Fibroblast of lung (primary cell): ENCODE data around the gene HOXA7. TPM values are rescaled to one million over a fixed set of nuclear protein-coding genes. Genes with fewer than 3 reads are reported as not detected.

ENCODE experiments used
- DNase-seq, 2 donors: peaks; one replicate each; pipeline versions ENCODE4 v3.0.0 to v3.0.0-alpha.2; 2010; ENCODE audit warnings: low read depth in 2 of 2
- H2AFZ ChIP-seq: 2 replicates; pipeline ENCODE4 v1.5.1; 2012; ENCODE audit warnings: low read length, control low read depth, inconsistent platforms
- H3K27ac ChIP-seq: 2 replicates; pipeline ENCODE4 v1.5.1; 2011; ENCODE audit warnings: low read length, control low read depth; ENCODE audit not compliant: insufficient read depth
- H3K27me3 ChIP-seq: 2 replicates; pipeline ENCODE4 v1.5.1; 2011; ENCODE audit warnings: mild to moderate bottlenecking, low read length; ENCODE audit not compliant: control insufficient read depth, insufficient read depth
- H3K36me3 ChIP-seq: 2 replicates; pipeline ENCODE4 v1.5.1; 2011; ENCODE audit warnings: low read length; ENCODE audit not compliant: control insufficient read depth, insufficient read depth
- H3K4me1 ChIP-seq: 2 replicates; pipeline ENCODE4 v1.5.1; 2011; ENCODE audit warnings: low read length; ENCODE audit not compliant: control insufficient read depth, insufficient read depth; ENCODE audit errors: extremely low read depth
- H3K4me2 ChIP-seq: 2 replicates; pipeline ENCODE4 v1.5.1; 2011; ENCODE audit warnings: low read length, control low read depth; ENCODE audit not compliant: insufficient read depth; ENCODE audit errors: extremely low read depth
- H3K4me3 ChIP-seq, 4 experiments: fragments of 200-600 bp in 1 of 4; sonication (generic) in 1 of 4; replicated peaks in 1 of 4; 2 replicates each; pipeline ENCODE4 v1.5.1; 2011 to 2016; ENCODE audit warnings: low read length in 4 of 4, low read depth in 3 of 4, mild to moderate bottlenecking in 3 of 4, control low read depth in 2 of 4, inconsistent platforms in 1 of 4, mixed read lengths in 1 of 4; ENCODE audit not compliant: insufficient read depth in 1 of 4; ENCODE audit errors: control extremely low read depth in 1 of 4
- H3K79me2 ChIP-seq: 2 replicates; pipeline ENCODE4 v1.5.1; 2012; ENCODE audit warnings: mild to moderate bottlenecking, low read length, inconsistent platforms; ENCODE audit not compliant: control insufficient read depth, insufficient read depth
- H3K9ac ChIP-seq: 2 replicates; pipeline ENCODE4 v1.5.1; 2011; ENCODE audit warnings: mild to moderate bottlenecking, low read length, control low read depth; ENCODE audit not compliant: insufficient read depth
- H3K9me3 ChIP-seq: 2 replicates; pipeline ENCODE4 v1.5.1; 2012; ENCODE audit warnings: low read depth, low read length; ENCODE audit not compliant: control insufficient read depth, insufficient read depth
- H4K20me1 ChIP-seq: 2 replicates; pipeline ENCODE4 v1.5.1; 2011; ENCODE audit warnings: low read length; ENCODE audit not compliant: control insufficient read depth, insufficient read depth; ENCODE audit errors: extremely low read depth
- CTCF ChIP-seq, 2 donors: IDR thresholded peaks in 1 of 2; conservative IDR thresholded peaks in 1 of 2; 1 replicate in 1 of 2; 2 replicates in 1 of 2; pipeline ENCODE4 v1.5.1; 2011 to 2012; ENCODE audit warnings: low read length in 2 of 2, control low read depth in 1 of 2, inconsistent platforms in 1 of 2, low read depth in 1 of 2, mild to moderate bottlenecking in 1 of 2
- EZH2 ChIP-seq: IDR thresholded peaks from 2 replicates; pipeline ENCODE4 v1.5.1; 2012; ENCODE audit warnings: low read length, control low read depth, mild to moderate bottlenecking; ENCODE audit errors: missing control alignments
- polyA plus RNA-seq, 2 donors: library from polyadenylated mRNA; depleted of rRNA in 1 of 2; stranded (reverse) in 1 of 2; unstranded in 1 of 2; fragments of >200 nt; gene quantifications; 2 replicates each; pipeline ENCODE4 v1.2.1, GENCODE V29; 2011 to 2012; ENCODE audit warnings: missing spikeins in 1 of 2
- total RNA-seq: library from RNA; depleted of rRNA; stranded (reverse); fragments of >200 nt; gene quantifications from 2 replicates; pipeline ENCODE4 v1.2.1, GENCODE V29; 2014

Gene HOXA7
- total and polyA plus RNA-seq, 2 donors (not counting 1 experiment from before 2014, with no cell fraction given) = 1.2 to 5.3 TPM

GRCh38 chr7:27163288-27164044, 7.0 kb upstream of the HOXA7 start:
- Histone ChIP-seq H3K27me3 (peaks cover 51% of the 10 kb centered on the region), H2AFZ (no peak overlapping the region), H3K79me2 (no peaks in the 10 kb centered on the region), H3K4me3 (no peak overlapping the region), H3K9me3 (no peaks in the 10 kb centered on the region), H4K20me1 (no peaks in the 10 kb centered on the region), H3K4me1 (no peaks in the 10 kb centered on the region), H3K36me3 (no peaks in the 10 kb centered on the region), H3K4me2 (no peak overlapping the region), H3K9ac (no peak overlapping the region), H3K27ac (no peak overlapping the region)
- no peak for DNase-seq
- TF ChIP-seq EZH2 (no peak), CTCF (conservative IDR thresholded peaks at IDR 0.05 in 1 of 2, IDR thresholded peaks at IDR 0.05 in 1 of 2; ENCODE audit: low read depth in 1 of 2, low read length in 2 of 2) (no peak)

- DNase-seq = no peak
- Histone ChIP-seq H3K27me3 (peaks cover 43% of the 10 kb centered on the region), H3K4me3 (no peak overlapping the region), H3K79me2 (no peaks in the 10 kb centered on the region), H4K20me1 (no peaks in the 10 kb centered on the region), H3K4me1 (no peaks in the 10 kb centered on the region), H3K9me3 (no peaks in the 10 kb centered on the region), H2AFZ (no peak overlapping the region), H3K36me3 (no peaks in the 10 kb centered on the region), H3K27ac (no peak overlapping the region), H3K9ac (no peak overlapping the region), H3K4me2 (no peak overlapping the region)
- TF ChIP-seq CTCF (conservative IDR thresholded peaks at IDR 0.05 in 1 of 2, IDR thresholded peaks at IDR 0.05 in 1 of 2; ENCODE audit: low read depth in 1 of 2, low read length in 2 of 2) (no peak), EZH2 (no peak)
Observed at GRCh38 chr7:27162561-27163287, 6.2 kb upstream of the HOXA7 start.

DNA sequence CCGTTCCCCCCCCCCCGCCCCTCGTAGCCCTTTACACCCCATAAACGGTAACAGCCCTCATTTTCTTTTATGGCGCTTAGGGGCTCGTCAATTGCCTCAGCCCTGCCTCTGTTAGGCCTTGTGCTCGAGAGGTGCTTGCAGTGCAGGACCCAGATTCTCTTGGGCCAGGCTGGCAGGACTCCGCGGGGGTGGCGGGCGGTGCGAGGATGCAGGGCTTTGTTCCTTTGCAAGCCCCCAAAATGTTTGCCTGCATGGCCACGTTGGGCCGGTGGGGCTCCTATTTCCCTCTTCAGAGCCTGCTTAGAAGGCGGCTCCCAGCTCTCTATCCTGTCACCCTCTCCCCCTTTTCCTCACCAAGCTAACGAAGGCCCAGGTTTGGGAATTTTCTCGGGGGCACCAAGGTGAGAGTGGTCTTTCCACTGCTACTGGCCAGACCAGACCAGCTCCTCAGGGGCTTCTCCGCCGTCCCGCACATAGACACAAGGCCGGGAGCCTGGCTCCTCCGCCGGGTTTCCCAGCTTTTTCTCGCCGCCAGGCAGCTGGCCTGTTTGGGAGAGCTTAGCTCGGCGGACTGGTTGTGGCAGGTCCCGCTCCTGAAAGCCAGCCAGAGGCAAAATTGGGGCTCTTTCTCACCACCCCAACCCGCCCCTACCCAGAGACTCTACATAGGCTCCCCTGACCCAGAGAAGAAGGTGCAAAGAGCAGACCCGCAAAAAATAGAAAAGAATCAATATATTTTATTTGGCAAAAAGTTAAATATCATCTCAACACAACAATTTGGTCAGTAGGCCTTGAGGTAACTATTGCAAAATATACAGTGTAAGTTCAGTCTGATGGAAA, 5.5 kb upstream of the HOXA7 start:
- no peak for DNase-seq
- Histone ChIP-seq H4K20me1 (no peaks in the 10 kb centered on the region), H3K9ac (no peak overlapping the region), H3K36me3 (no peaks in the 10 kb centered on the region), H3K27ac (no peak overlapping the region), H3K4me3 (no peak overlapping the region), H3K79me2 (no peaks in the 10 kb centered on the region), H3K4me2 (no peak overlapping the region), H2AFZ (no peak overlapping the region), H3K4me1 (no peaks in the 10 kb centered on the region), H3K27me3 (peaks cover 36% of the 10 kb centered on the region), H3K9me3 (no peaks in the 10 kb centered on the region)
- TF ChIP-seq EZH2 = no peak
- no peak for TF ChIP-seq CTCF (conservative IDR thresholded peaks at IDR 0.05 in 1 of 2, IDR thresholded peaks at IDR 0.05 in 1 of 2; ENCODE audit: low read depth in 1 of 2, low read length in 2 of 2)
